Measurements from ENCODE around the gene BRMS1L.
"Not testable (repeated sequence)": the region's sequence is repeated elsewhere in the genome, so short reads cannot be mapped to it uniquely, and the experiment has no call there.

Gene BRMS1L

DNA sequence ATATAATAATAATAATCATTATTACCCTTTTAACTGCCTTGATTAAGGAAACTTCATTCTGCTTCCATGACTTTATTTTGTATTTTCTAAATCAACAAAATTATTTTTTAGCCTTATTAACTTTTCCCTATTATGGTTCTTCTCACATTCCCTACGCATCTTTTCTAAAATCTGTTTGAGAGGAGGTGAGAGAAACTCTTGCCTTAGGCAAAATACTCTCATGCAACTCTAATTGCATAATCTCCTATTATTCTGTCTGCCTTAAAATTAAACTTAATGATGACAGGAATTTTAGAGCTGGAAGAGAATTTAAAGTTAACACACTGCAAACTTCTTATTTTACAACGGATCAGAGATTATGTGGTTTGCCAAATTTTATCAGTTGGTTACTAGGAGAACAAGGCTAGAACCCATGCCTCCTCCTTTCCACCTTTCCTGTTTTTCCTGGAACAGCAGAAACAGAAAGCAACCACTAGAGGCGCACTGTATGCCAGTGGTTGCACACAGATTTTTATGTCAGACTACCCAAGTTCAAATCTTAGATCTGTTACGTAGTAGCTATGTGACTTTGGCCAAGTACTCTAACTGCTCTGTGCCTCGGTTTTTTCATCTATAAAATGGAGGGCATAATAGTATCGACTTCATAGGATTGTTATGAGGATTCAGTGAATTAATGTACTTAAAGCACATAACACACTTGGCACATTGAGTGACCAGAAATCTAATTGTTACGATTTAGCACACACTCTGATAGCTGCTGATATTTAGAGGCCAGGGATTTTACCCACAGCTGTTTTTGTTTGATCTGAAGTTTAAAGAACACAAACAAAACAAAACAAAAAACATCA, 4.3 kb upstream of the BRMS1L start:
- peak; percentile 38 for DNase-seq (ENCODE audit: low spot score)

DNA sequence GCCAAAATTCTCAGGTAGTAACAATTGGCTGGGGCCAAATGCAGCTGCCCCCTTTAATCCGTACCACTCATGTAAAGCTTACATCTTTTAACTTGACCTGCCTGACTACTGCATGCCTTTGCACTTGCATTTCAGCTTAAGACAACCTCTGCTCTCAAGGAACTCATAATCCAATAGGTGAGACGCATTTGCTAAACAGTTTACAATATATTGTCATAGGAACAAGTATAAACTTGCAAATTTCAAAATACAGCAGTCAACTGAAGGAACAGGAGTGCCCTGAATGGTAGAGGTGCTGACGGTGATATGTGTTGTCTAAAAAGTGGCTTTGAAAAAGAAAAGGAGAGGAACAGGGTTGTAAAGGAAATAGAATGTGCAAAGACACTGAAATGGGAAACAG, 3.6 kb upstream of the BRMS1L start:
- no peak for DNase-seq (ENCODE audit: low spot score)

- not testable (repeated sequence) for DNase-seq (ENCODE audit: low spot score)
These were observed 1.5 kb upstream of the BRMS1L start for GRCh38 chr14:35824446-35825165.

- DNase-seq (ENCODE audit: low spot score) = no peak
These were observed 245 bp upstream of the BRMS1L start for GRCh38 chr14:35825968-35826217.

GRCh38 chr14:35826952-35827416, 846 bp downstream of the BRMS1L start:
- DNase-seq (ENCODE audit: low spot score) = no peak

- no peak for DNase-seq (ENCODE audit: low spot score)
These were observed 1.7 kb downstream of the BRMS1L start for GRCh38 chr14:35827678-35828472.

DNA sequence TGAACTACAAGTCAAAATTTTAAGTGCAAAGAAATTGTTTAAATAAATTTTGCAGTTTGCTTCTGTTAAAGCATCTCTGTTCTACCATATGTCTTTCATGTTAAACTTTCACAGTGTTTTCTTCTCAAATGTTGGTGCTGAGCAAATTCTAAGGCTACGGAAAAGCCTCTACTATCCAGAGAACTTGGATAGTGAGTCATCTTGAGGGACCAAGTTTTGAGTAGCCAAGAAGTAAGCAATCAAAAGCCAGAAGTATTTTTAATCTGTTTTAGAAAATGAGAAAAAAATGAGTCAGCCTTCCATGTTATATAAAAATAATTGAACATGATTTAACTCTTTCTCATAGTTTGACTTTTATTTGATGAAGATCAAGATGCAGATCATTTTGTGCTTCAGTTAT, 3.3 kb downstream of the BRMS1L start:
- no peak for DNase-seq (ENCODE audit: low spot score)

DNA sequence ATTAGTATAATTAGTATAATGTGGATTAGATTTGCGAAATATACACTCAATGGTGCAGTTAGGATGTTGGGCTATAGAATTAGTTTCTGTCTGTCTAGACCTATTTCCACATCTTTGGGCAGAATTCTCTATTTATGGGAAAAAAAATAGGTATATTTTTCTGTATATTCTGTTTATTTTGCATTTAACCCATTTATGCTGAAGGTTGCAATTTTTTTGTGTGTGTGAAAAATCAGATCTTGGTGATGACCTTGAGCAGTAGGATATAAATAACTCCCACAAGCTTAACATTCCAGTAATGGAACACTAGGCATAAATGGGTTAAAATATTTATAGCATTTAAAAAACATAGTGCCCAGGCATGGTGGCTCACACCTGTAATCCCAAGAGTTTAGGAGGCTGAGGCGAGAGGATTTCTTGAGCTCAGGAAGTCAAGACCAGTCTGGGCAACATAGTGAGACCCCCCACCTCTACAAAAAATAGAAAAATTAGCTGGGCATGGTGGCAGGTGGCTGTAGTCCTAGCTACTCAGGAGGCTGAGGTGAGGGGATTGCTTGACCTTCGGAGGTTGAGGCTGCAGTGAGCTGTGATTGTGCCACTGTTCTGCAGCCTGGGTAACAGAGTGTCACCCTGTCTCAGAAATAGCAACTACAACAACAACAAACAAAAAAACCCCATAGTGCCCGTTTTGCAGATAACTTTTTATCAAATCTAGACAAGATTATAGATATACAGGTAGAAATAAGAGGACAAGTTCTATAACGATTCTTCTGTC, 9.3 kb downstream of the BRMS1L start:
- no peak for DNase-seq (ENCODE audit: low spot score)

DNA sequence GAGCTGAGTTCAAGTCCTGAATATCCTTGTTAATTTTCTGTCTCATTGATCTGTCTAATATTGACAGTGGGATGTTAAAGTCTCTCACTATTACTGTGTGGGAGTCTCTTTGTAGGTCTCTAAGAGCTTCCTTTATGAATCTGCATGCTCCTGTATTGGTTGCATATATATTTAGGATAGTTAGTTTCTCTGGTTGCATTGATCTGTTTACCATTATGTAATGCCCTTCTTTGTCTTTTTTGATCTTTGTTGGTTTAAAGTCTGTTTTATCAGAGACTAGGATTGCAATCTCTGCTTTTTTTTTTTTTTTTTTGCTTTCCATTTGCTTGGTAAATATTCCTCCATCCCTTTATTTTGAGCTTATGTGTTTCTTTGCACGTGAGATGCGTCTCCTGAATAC, 15.6 kb downstream of the BRMS1L start:
- not testable (repeated sequence) for DNase-seq (ENCODE audit: low spot score)

DNA sequence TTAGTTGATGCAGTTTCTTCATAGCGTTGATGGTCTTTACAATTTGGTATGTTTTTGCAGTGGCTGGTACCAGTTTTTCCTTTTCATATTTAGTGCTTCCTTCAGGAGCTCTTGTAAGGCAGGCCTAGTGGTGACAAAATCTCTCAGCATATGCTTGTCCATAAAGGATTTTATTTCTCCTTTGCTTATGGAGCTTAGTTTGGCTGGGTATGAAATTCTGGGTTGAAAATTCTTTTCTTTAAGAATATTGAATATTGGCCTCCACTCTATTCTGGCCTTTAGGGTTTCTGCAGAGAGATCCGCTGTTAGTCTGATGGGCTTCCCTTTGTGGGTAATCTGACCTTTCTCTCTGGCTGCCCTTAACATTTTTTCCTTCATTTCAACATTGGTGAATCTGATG, 16.1 kb downstream of the BRMS1L start:
- not testable (repeated sequence) for DNase-seq (ENCODE audit: low spot score)

- DNase-seq (ENCODE audit: low spot score) = no peak
These were observed 18.4 kb downstream of the BRMS1L start for GRCh38 chr14:35844494-35844893.

- DNase-seq (ENCODE audit: low spot score) = no peak
These were observed 21.5 kb downstream of the BRMS1L start for GRCh38 chr14:35847636-35848035.

GRCh38 chr14:35849122-35849521, 23.0 kb downstream of the BRMS1L start:
- DNase-seq (ENCODE audit: low spot score) = no peak

DNA sequence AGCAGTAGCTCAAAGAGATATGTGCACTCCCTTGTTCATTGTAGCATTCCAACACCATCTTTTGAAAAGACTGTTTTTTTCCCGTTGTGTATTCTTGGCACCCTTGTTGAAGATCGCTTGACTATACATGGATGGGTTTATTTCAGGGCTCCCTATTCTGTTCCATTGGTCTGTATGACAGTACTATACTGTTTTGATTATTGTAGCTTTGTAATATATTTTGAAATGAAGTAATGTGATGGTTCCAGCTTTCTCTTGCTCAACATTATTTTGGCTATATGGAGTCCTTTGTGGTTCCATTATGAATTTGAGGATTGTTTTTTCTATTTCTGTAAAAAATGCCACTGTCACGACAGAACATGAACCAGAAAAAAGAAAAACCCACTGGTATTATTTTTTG, 25.7 kb downstream of the BRMS1L start:
- no peak for DNase-seq (ENCODE audit: low spot score)

DNA sequence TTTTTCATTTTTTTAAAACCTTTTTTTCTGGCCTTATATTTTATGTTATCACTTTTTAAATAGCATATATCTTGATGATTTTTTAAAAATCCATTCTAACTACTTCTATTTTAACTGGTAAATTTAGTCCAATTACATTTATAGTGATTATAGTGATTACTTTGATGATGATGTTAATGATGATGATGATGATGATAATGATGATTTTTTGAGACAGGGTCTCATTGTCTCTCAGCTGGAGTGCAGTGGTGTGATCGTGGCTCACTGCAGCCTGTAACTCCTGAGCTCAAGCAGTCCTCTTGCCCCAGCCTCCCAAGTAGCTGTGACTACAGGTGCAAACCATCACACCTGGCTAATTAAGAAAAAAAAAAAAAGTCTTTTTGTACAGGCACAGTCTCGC, 27.1 kb downstream of the BRMS1L start:
- no peak for DNase-seq (ENCODE audit: low spot score)

DNA sequence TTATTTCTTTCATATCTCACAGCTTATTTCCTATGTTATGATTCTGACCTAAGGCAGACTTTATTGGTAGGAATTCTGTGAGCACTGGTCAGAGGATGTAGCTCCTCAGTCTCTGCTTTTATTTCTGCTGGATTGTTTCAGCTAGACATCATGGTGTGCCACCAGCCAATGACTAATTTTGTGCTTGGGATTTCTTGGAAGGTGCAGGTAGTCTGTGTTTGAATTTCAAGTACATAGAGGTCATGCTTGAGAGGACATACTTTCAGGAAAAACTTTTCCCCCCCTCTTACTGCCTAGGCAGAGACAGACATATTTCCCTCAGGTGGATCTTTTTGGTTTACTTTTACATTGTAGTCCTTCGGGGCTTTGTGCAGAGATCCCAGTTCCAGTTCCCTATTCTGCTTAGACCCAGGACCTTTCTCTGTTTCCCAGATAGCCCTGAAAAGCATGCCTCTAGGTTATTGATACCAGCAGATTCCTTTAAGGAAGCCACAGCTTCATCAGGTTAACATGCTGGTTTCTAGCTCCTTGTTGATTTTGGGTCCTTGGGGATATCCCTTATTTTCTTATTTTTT, 28.6 kb downstream of the BRMS1L start:
- no peak for DNase-seq (ENCODE audit: low spot score)

DNA sequence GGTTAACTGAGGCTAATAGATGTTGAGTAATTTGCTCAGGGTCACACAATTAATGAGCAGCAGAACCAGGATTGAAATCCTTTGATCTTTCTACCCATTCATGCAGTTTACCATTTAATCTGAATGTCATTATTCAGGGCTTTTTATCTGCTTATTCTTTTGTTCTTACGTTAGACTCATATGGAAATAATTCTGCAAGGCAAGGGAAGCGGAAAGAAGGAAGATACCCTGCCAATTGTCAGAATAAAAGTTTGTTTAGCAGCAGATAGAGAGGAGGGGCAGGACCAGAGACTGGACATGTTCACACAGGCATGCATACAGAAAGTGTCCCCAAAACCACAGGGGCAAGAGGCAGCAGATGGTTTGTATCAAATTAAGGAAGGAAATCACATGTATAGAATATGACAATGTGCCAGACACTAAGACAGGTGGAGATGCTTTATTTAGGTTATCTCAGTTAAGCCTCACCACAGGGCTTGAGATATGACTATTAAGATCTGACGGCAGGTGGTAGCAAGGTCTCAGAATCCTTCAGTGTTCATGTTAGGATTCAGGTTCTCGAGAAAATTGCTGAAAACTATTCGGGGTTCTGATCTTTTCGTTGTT, 29.8 kb downstream of the BRMS1L start:
- no peak for DNase-seq (ENCODE audit: low spot score)

GRCh38 chr14:35858521-35859209, 32.5 kb downstream of the BRMS1L start:
- no peak for DNase-seq (ENCODE audit: low spot score)

DNA sequence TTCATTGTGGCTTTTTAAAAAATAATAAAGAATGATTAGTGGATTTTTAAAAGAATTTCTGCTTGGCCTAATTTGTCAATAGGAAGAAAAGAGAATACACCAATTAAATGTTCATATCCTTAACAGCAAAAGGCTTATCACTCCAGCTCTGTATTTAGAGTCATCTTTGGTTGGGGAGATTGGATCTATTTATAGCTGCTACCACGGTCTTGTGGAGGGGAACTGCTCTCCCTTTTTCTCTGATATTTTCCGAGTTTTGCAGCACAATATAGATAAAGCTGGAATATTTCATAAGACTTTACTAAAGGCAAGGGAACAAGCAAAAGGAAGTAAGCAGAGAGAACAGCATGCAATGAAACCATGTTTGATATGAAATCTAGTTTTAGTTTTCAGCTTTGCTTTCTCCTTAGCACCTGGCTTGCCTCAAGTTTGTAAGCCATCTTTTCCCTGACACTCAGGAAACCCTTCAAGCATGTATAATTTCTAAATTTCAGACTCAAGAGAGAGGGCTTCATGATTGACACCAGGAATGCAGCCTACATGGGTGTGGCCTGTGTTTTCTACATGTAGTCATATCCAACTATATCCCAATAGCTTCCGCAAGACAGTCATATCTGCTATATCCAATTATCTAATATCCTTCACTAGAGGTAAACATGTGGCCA, 35.2 kb downstream of the BRMS1L start:
- DNase-seq (ENCODE audit: low spot score) = no peak
